Activated T-cell treated with anti-CD3 and anti-CD28 coated beads, Interleukin-2, amount 50 U/mL, for 72 hours (primary cell): ENCODE results near the gene VEPH1. TPM values are rescaled to one million over a fixed set of nuclear protein-coding genes. Genes with fewer than 3 reads are reported as not detected.
"Not testable (repeated sequence)": the region's sequence is repeated elsewhere in the genome, so short reads cannot be mapped to it uniquely, and the experiment has no call there.

Source experiments
- ATAC-seq, 2 donors: fragments of 150-1000 bp; cut with Tn5 transposase; replicated peaks in 1 of 2; 2 replicates each; pipeline ENCODE4 v1.10.0; 2021; ENCODE audit warnings: moderate library complexity in 2 of 2, mild to moderate bottlenecking in 1 of 2
- DNase-seq, 2 donors: peaks; one replicate each; pipeline ENCODE4 v3.0.0; 2021 to 2022; ENCODE audit warnings: mixed read lengths in 1 of 2
- H3K27ac Mint-ChIP-seq: one replicate; pipeline ENCODE4 v1.8.0; 2022; ENCODE audit warnings: mild to moderate bottlenecking, moderate library complexity, mixed read lengths
- H3K27me3 Mint-ChIP-seq: one replicate; pipeline ENCODE4 v1.8.0; 2022; ENCODE audit warnings: low read depth, mixed read lengths
- H3K36me3 Mint-ChIP-seq, 2 donors: one replicate each; pipeline ENCODE4 v1.8.0; 2022; ENCODE audit warnings: mixed read lengths in 2 of 2, mild to moderate bottlenecking in 1 of 2; ENCODE audit not compliant: insufficient read depth in 2 of 2
- H3K4me1 Mint-ChIP-seq: one replicate; pipeline ENCODE4 v1.8.0; 2022; ENCODE audit warnings: low read depth, mixed read lengths
- H3K4me3 Mint-ChIP-seq, 2 donors: one replicate each; pipeline ENCODE4 v1.8.0; 2022; ENCODE audit warnings: mild to moderate bottlenecking in 2 of 2, mixed read lengths in 2 of 2, moderate library complexity in 2 of 2
- H3K9me3 Mint-ChIP-seq, 2 donors: one replicate each; pipeline ENCODE4 v1.8.0; 2022; ENCODE audit warnings: mixed read lengths in 2 of 2
- total RNA-seq, 2 donors: library from RNA; stranded (reverse); gene quantifications; one replicate each; pipeline ENCODE4 v1.2.3, GENCODE V29; 2022

The VEPH1 gene
- total RNA-seq, 2 donors from 2014 or later: not detected

DNA sequence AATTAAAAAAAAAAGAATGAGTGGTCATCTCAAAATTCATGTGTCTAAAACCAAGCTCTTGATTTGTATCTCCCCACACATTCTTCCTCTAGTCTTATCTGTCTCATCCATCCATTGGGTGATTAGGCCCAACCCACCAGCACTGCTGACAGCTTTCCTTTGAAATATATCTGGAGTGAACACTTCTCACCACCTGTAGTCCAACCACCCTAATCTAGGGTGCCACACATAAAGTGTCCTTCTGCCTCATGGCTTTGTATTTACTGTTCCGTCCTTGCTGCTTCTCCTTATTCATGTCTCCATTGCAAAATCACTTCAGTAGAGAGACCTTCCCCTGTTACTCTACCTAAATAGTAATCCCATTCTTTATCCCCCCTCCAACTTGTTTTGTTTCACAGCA is 149.0 kb downstream of the VEPH1 start:
- H3K27me3 Mint-ChIP-seq: no peaks in the 10 kb centered on the region
- no peak overlapping the region for H3K27ac Mint-ChIP-seq
- no peak overlapping the region for H3K4me3 Mint-ChIP-seq
- no peaks in the 10 kb centered on the region for H3K36me3 Mint-ChIP-seq
- DNase-seq (no peak), ATAC-seq (no peak)
- no peaks in the 10 kb centered on the region for H3K4me1 Mint-ChIP-seq
- peaks cover 2 to 4% of the 10 kb centered on the region in 2 donors for H3K9me3 Mint-ChIP-seq

GRCh38 chr3:157353652-157354051 is 149.6 kb downstream of the VEPH1 start:
- no peak for ATAC-seq
- Mint-ChIP-seq H3K4me3 (no peak overlapping the region), H3K27me3 (no peaks in the 10 kb centered on the region), H3K4me1 (no peaks in the 10 kb centered on the region), H3K27ac (no peak overlapping the region), H3K9me3 (peaks cover 3 to 5% of the 10 kb centered on the region in 2 donors), H3K36me3 (peaks cover 0 to 3% of the 10 kb centered on the region in 2 donors)
- no peak for DNase-seq

DNA sequence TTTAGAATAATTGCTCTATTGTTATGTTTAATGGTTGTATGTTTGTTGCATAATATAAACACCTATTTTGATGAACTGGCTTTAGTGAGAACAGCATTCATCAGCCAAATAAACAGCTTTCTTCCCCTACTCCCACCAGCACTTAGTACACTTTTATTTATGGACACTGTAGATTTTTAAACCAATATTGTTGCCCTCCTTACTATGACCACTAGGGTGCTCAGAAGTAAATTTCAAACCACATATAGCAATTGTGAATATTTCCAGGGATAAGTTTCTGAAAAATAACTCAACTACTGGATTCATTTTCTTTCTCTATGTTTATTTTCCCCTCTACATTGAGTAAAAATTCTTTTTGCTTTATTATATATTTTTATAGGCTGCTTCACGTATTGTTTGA is 151.2 kb downstream of the VEPH1 start:
- Mint-ChIP-seq H3K4me3 (no peak overlapping the region), H3K27ac (no peak overlapping the region), H3K4me1 (no peaks in the 10 kb centered on the region), H3K36me3 (peaks cover 0 to 4% of the 10 kb centered on the region in 2 donors), H3K27me3 (no peaks in the 10 kb centered on the region), H3K9me3 (peaks cover 6 to 11% of the 10 kb centered on the region in 2 donors)
- DNase-seq (no peak), ATAC-seq (no peak)

DNA sequence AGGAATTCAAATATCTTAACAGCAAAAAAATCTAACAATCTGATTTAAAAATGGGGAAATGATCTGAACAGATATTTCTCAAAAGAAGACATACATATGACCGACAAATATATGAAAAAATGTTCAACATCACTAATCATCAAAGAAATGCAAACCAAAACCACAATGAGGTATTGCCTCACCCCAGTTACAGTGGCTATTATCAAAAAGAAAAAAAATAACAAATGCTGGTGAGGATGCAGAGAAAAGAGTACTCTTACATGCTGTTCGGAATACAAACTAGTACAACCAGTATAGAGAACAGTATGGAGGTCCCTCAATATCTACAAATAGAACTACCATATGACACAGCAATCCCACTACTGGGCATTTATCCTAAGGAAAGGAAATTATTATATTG is 152.6 kb downstream of the VEPH1 start:
- not testable (repeated sequence) for H3K4me3 Mint-ChIP-seq, H3K36me3 Mint-ChIP-seq, ATAC-seq, H3K27ac Mint-ChIP-seq, H3K27me3 Mint-ChIP-seq, H3K4me1 Mint-ChIP-seq, DNase-seq
- peaks cover 6 to 11% of the 10 kb centered on the region in 2 donors for H3K9me3 Mint-ChIP-seq

DNA sequence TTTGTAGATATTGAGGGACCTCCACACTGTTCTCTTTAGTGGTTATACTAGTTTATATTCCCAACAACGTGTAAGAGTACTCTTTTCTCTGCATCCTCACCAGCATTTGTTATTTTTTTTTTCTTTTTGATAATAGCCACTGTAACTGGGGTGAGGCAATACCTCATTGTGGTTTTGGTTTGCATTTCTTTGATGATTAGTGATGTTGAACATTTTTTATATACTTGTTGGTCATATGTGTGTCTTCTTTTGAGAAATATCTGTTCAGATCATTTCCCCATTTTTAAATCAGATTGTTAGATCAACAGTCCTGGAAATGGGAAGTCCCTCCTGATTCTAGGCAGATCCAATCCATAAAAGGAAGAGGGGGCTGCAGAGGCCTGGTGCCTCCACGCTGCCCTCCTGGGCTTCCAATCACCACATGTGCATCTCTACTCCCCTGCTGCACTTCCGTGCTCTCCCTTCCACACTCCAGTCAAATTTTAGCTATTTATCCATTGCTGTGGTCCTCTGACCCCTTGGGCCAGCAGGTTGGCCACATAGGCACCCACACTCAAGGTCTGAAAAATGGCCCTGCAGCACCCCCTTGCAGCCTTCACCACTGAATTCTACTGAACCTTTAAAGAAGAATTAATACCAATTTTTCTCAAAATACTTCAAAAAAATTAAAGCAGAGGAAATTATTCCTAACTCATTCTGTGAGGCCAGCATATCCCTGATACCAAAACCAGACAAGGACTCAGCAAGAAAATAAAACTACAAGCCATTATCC is 154.7 kb downstream of the VEPH1 start:
- peaks cover 6 to 14% of the 10 kb centered on the region in 2 donors for H3K9me3 Mint-ChIP-seq
- not testable (repeated sequence) for H3K27me3 Mint-ChIP-seq, H3K4me1 Mint-ChIP-seq, ATAC-seq, H3K36me3 Mint-ChIP-seq, H3K4me3 Mint-ChIP-seq, DNase-seq, H3K27ac Mint-ChIP-seq

DNA sequence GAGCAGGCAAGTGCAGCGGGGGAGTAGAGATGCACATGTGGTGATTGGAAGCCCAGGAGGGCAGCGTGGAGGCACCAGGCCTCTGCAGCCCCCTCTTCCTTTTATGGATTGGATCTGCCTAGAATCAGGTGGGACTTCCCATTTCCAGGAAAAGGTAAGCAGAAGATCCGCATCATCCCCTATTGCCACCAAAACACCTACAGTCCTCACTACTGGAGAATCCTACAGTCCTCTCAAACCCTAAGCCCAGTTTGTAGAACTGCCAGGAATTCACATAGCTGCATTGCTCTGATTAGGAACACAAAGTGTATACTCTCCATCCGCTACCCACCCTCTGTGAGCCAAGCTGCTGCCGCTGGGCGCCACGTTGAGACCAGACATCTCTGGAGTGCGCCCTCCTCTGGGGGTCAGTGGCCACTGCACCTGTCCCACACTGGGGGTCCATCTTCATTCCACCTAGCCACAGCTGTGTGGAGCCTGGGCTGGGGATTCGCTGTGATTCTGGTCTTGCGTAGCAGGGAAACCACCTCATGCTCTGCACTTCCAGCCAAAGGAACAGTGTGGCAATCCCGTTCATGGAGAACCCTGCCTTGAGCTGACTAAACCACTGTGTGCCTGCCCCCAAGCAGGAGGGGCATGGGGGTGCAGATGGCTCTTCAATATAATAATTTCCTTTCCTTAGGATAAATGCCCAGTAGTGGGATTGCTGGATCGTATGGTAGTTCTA is 155.5 kb downstream of the VEPH1 start:
- Mint-ChIP-seq H3K36me3 (peaks cover 2 to 6% of the 10 kb centered on the region in 2 donors), H3K9me3 (peaks cover 10 to 17% of the 10 kb centered on the region in 2 donors), H3K27me3 (no peaks in the 10 kb centered on the region), H3K4me3 (no peak overlapping the region), H3K4me1 (no peaks in the 10 kb centered on the region), H3K27ac (no peak overlapping the region)
- DNase-seq (no peak), ATAC-seq (no peak)

DNA sequence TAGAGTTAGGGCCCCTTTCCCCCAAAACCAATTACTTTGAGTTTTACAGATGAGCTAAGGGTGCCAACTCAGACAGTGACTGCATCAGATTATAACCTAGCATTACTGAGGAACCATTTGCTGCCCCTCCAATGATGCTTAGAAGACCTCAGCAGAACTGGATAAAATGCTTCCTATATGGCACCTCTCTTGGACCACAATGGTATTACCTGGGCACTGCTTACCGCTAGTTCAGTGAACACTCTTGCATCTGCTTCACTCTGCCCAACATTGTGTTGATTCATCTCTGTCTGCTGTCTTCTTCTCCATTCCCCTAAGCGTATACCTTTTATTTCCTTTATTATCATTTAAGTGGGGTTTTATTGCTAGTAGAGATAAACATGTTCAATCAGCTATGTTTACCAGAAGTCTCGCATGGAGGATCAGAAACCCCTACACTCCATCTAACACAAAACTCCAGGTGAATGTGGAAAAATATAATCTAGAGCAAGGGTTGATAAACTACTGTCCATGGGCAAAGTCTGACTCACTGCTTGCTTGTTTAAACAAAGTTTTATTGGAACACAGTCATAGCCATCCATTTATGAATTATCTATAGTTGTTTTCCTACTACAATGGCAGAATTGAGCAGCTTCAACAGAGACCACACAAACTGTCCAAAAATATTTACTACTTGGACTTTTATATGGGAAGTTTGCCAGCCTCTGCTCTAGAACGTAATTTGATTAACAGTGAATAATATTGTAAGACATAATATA is 166.8 kb downstream of the VEPH1 start:
- Mint-ChIP-seq H3K9me3 (peaks cover 1 to 5% of the 10 kb centered on the region in 2 donors), H3K27me3 (no peaks in the 10 kb centered on the region), H3K4me1 (no peaks in the 10 kb centered on the region), H3K27ac (no peak overlapping the region), H3K4me3 (no peak overlapping the region), H3K36me3 (peaks cover 3% of the 10 kb centered on the region in 2 donors)
- ATAC-seq (no peak), DNase-seq (no peak)

GRCh38 chr3:157335233-157336076 is 167.8 kb downstream of the VEPH1 start:
- Mint-ChIP-seq H3K4me3 (no peak overlapping the region), H3K4me1 (no peaks in the 10 kb centered on the region), H3K27ac (no peak overlapping the region)

DNA sequence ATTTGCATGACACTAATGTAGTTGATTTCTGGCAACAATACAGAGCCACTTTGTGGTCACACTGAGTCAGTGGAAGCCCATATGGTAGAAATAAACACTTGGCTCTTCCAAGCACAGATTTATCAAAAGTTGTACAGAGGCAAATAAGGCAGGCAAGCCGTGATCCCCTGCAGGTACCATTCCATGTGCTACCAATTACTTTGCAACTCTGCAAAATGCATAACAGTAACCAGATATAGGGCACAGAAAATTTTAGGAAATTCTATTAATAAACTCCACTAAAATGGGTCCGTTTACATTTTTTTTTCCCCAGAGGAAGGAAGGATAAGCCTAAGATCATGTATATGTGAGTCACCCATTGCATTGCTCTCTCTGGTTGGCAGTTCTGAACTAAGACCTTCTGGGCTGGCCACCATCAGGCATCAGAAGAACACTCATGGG is 169.6 kb downstream of the VEPH1 start:
- no peaks in the 10 kb centered on the region for H3K9me3 Mint-ChIP-seq
- no peak overlapping the region for H3K4me3 Mint-ChIP-seq
- no peaks in the 10 kb centered on the region for H3K4me1 Mint-ChIP-seq
- ATAC-seq: no peak
- H3K36me3 Mint-ChIP-seq: no peaks in the 10 kb centered on the region
- no peaks in the 10 kb centered on the region for H3K27me3 Mint-ChIP-seq
- no peak for DNase-seq
- H3K27ac Mint-ChIP-seq: no peak overlapping the region

More at GRCh38 chr3:157335233-157336076, 167.8 kb downstream of the VEPH1 start:
- Mint-ChIP-seq H3K36me3 (no peaks in the 10 kb centered on the region), H3K27me3 (no peaks in the 10 kb centered on the region), H3K9me3 (peaks cover 1 to 2% of the 10 kb centered on the region in 2 donors)
- ATAC-seq: no peak
- no peak for DNase-seq

GRCh38 chr3:157330206-157330605 is 173.0 kb downstream of the VEPH1 start:
- no peaks in the 10 kb centered on the region for H3K9me3 Mint-ChIP-seq
- DNase-seq: no peak
- no peak overlapping the region for H3K4me3 Mint-ChIP-seq
- no peaks in the 10 kb centered on the region for H3K4me1 Mint-ChIP-seq
- H3K27me3 Mint-ChIP-seq: no peaks in the 10 kb centered on the region
- no peaks in the 10 kb centered on the region for H3K36me3 Mint-ChIP-seq
- H3K27ac Mint-ChIP-seq: no peak overlapping the region
- no peak for ATAC-seq

DNA sequence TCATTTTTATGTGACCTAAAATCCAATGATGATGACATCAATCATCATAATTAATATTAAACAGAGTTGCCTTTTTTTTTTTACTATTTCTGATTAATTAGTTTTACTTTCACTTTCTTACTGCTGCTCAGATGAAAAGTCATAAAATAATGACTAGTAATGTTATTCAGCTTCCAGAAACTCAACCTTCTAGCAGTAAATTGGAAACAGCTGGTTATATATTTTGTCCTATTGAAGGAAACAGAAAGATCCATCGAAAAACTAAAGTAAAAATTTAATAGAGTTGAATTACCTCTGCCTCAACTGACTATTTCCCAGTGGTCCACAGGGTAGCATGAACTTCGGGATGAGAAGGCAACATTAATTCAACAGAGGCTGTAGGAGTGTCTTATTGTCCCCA is 173.7 kb downstream of the VEPH1 start:
- H3K4me3 Mint-ChIP-seq: no peak overlapping the region
- no peaks in the 10 kb centered on the region for H3K4me1 Mint-ChIP-seq
- ATAC-seq (no peak), DNase-seq (no peak)
- H3K27ac Mint-ChIP-seq: no peak overlapping the region
- H3K27me3 Mint-ChIP-seq: no peaks in the 10 kb centered on the region
- H3K9me3 Mint-ChIP-seq: no peaks in the 10 kb centered on the region
- no peaks in the 10 kb centered on the region for H3K36me3 Mint-ChIP-seq

DNA sequence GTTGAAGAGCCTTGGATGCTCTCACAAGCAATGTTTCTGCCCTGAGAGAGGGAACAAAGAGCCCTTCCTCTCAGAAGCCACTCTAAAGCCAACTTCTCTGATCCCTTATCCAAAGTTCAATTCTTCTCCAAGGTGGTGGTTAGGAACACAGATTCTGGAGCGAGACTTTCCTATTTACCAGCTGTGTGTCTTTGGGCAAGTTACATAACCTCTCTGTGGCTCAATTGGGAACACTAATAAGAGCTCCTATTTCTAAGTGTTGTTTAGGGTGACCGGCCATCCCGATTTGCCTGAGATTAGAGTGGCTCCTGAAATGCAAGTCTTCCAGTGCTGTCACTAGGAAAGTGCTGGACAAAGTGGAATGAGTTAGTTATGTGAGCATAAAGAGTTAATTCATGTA is 175.4 kb downstream of the VEPH1 start:
- Mint-ChIP-seq H3K4me1 (no peaks in the 10 kb centered on the region), H3K9me3 (no peaks in the 10 kb centered on the region), H3K36me3 (no peaks in the 10 kb centered on the region), H3K4me3 (no peak overlapping the region), H3K27me3 (no peaks in the 10 kb centered on the region), H3K27ac (no peak overlapping the region)
- DNase-seq (no peak), ATAC-seq (no peak)
